Kidney (tissue), 14 donors: ENCODE measurements around the gene DFFA. TPM values are rescaled to one million over a fixed set of nuclear protein-coding genes. Genes with fewer than 3 reads are reported as not detected.
A peak's percentile ranks its signal among the peaks of the same experiment; 100 is the strongest.

ENCODE experiments used
- DNase-seq, 5 donors: peaks; one replicate each; pipeline ENCODE4 v3.0.0-alpha.2; 2013 to 2020
- FAIRE-seq: peaks from 2 replicates; lab custom pipeline; 2012; peaks lifted over from hg19 to GRCh38; lab: Jason Lieb, UNC
- H3K27ac ChIP-seq, 2 donors: one replicate each; pipeline ENCODE4 v1.7.0; 2013; ENCODE audit warnings: low read depth in 2 of 2, low read length in 2 of 2, inconsistent platforms in 1 of 2
- H3K27me3 ChIP-seq: one replicate; pipeline ENCODE4 v1.7.1; 2013; ENCODE audit warnings: low read length, inconsistent platforms; ENCODE audit not compliant: control insufficient read depth, insufficient read depth
- H3K36me3 ChIP-seq, 3 donors: one replicate each; pipeline versions ENCODE4 v1.7.0 to v1.7.1; 2013; ENCODE audit warnings: low read length in 3 of 3, control low read depth in 1 of 3, inconsistent platforms in 1 of 3; ENCODE audit not compliant: insufficient read depth in 3 of 3, control insufficient read depth in 2 of 3
- H3K4me1 ChIP-seq, 3 donors: one replicate each; pipeline versions ENCODE4 v1.7.0 to v1.7.1; 2013; ENCODE audit warnings: low read length in 3 of 3, inconsistent platforms in 1 of 3, low read depth in 1 of 3; ENCODE audit not compliant: control insufficient read depth in 2 of 3, insufficient read depth in 2 of 3
- H3K4me3 ChIP-seq, 3 donors: one replicate each; pipeline versions ENCODE4 v1.7.0 to v1.8.1; 2013; ENCODE audit warnings: low read length in 3 of 3, control low read depth in 1 of 3, inconsistent platforms in 1 of 3
- H3K9ac ChIP-seq, 3 donors: one replicate each; pipeline versions ENCODE4 v1.7.0 to v1.7.1; 2013; ENCODE audit warnings: low read length in 3 of 3, control low read depth in 1 of 3, inconsistent platforms in 1 of 3
- H3K9me3 ChIP-seq, 3 donors: one replicate each; pipeline versions ENCODE4 v1.7.0 to v1.7.1; 2013; ENCODE audit warnings: low read length in 3 of 3, control low read depth in 1 of 3, inconsistent platforms in 1 of 3; ENCODE audit not compliant: control insufficient read depth in 2 of 3, insufficient read depth in 1 of 3
- intact Hi-C: fragments of 100-400 bp; cut with DNase I; formaldehyde crosslinking; loops from one replicate; pipeline ENCODE4 v1.11.1; 2022
- polyA plus RNA-seq: library from polyadenylated mRNA; stranded (reverse); fragments of 350-450 nt; fragmentation: Illumina TruSeq; extraction: RNeasy Lipid Tissue Mini Kit (QIAGEN cat#74804); gene quantifications from one replicate; pipeline ENCODE4 v1.2.3, GENCODE V29; 2014; ENCODE audit warnings: low read depth, low replicate concordance; ENCODE audit not compliant: insufficient read depth
- total RNA-seq: library from RNA; stranded (reverse); fragmentation: NEBNext Ultra II Directional; extraction: Animal tissue kit (Norgen Biotek cat#: 25700); gene quantifications from one replicate; pipeline ENCODE4 v1.2.1, GENCODE V29; 2021
- TF ChIP-seq, protein P1 (sequence below): IDR thresholded peaks from 3 replicates; pipeline ENCODE4 v1.5.1; 2012; ENCODE audit warnings: mild to moderate bottlenecking, moderate library complexity, borderline replicate concordance; ENCODE audit not compliant: insufficient read depth; ENCODE audit errors: extremely low read depth
- donor health status: control.
- donor health status: control.
- donor health status: control.
- donor health status: control.
- donor health status: control.
- donor health status: DM: yes; HTN: yes; CAD: no.
- donor health status: Normal renal cell carcinoma (clear cell type).

DFFA gene
- total and polyA plus RNA-seq, 2 donors from 2014 or later: 27.2 to 33.4 TPM

DNA sequence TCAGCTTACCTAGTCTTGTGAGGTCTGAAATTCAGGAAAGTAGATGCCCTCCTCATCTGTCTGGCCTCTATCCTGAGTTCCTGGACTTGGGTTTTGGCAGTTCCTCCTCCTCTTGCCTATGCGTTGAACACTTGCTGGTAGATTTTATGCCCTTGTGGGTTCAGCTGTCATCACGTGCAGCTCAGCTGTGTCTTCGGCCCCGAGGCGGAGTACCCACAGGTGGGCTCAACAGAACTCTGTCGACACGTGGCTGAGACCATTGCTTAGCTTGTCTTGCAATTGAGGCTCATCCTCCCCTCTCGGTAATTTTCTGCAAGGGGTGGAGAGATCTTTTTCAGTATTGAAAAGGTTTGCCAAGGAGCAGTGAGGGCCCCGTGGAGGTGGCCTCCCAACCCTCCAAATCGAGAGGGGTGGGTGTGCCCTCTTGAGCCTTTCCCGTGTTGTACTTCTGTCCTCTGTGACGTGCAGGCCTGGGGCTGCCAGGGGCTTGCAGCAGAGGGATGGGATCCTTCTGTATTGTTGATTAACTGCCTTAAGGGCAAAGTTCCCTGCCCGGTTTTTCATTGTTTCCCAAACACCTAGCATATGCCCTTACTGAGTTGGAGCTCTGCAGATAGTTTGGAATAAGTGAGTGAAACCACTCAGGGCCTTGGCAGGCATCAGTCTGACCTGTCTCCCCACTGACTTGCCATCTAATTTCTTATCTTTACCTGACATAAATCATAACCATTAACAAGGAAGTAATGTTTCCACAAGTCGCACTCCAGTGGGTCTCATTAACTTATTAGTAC is 39.2 kb downstream of the DFFA start:
- Histone ChIP-seq H3K9me3 (no peaks in the 10 kb centered on the region), H3K4me3 (peak overlapping the region in 1 of 3 donors; percentile 35), H3K27ac (peak overlapping the region; percentile 2 to 69), H3K27me3 (no peaks in the 10 kb centered on the region), H3K9ac (no peak overlapping the region), H3K36me3 (no peaks in the 10 kb centered on the region), H3K4me1 (peaks cover 3 to 15% (median 9%) of the 10 kb centered on the region in 3 donors)
- FAIRE-seq (no peak), DNase-seq (peak; percentile 29 to 53 (median 48))
- intact Hi-C loops: no loop called here
- TF ChIP-seq, protein P1, sequence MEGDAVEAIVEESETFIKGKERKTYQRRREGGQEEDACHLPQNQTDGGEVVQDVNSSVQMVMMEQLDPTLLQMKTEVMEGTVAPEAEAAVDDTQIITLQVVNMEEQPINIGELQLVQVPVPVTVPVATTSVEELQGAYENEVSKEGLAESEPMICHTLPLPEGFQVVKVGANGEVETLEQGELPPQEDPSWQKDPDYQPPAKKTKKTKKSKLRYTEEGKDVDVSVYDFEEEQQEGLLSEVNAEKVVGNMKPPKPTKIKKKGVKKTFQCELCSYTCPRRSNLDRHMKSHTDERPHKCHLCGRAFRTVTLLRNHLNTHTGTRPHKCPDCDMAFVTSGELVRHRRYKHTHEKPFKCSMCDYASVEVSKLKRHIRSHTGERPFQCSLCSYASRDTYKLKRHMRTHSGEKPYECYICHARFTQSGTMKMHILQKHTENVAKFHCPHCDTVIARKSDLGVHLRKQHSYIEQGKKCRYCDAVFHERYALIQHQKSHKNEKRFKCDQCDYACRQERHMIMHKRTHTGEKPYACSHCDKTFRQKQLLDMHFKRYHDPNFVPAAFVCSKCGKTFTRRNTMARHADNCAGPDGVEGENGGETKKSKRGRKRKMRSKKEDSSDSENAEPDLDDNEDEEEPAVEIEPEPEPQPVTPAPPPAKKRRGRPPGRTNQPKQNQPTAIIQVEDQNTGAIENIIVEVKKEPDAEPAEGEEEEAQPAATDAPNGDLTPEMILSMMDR: no peak

DNA sequence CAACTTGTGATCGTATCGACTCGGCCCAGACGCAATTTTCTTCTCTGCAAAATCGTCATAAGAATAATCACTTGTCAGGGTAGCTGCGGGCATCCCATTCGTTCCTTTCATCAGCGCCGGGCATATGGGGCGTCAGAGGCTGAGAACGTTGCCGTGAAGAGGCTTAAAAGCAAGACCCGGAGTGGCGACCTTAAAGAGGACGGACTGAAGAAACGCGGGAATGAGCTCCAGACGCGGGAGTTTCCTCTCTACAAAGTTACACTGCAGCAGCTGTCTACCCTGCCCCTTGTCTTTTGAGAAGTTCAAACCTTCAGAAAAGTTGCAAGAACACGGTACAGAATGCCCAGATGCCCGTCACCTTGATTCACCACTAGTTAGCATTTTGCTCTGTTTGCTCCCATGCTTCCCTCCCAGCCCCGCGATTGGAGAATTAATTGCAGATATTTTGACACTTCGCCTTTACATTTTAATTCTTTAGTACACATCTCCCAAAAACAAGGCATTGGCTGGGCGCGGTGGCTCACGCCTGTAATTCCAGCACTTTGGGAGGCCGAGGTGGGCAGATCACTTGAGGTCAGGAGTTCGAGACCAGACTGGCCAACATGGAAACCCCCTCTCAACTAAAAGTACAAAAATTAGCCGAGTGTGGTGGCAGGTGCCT is 41.1 kb downstream of the DFFA start:
- H3K9me3 ChIP-seq: no peaks in the 10 kb centered on the region
- TF ChIP-seq, protein P1: no peak
- H3K4me3 ChIP-seq: peak overlapping the region; percentile 73 to 98 (median 93)
- intact Hi-C loops: no loop called here
- H3K9ac ChIP-seq: peak overlapping the region; percentile 27 to 91 (median 83)
- H3K27ac ChIP-seq: no peak overlapping the region
- FAIRE-seq (no peak), DNase-seq (peak in 3 of 5 donors; percentile 18 to 49 (median 21))
- H3K27me3 ChIP-seq: no peaks in the 10 kb centered on the region
- H3K36me3 ChIP-seq: no peaks in the 10 kb centered on the region
- peaks cover 3 to 15% (median 9%) of the 10 kb centered on the region in 3 donors for H3K4me1 ChIP-seq

DNA sequence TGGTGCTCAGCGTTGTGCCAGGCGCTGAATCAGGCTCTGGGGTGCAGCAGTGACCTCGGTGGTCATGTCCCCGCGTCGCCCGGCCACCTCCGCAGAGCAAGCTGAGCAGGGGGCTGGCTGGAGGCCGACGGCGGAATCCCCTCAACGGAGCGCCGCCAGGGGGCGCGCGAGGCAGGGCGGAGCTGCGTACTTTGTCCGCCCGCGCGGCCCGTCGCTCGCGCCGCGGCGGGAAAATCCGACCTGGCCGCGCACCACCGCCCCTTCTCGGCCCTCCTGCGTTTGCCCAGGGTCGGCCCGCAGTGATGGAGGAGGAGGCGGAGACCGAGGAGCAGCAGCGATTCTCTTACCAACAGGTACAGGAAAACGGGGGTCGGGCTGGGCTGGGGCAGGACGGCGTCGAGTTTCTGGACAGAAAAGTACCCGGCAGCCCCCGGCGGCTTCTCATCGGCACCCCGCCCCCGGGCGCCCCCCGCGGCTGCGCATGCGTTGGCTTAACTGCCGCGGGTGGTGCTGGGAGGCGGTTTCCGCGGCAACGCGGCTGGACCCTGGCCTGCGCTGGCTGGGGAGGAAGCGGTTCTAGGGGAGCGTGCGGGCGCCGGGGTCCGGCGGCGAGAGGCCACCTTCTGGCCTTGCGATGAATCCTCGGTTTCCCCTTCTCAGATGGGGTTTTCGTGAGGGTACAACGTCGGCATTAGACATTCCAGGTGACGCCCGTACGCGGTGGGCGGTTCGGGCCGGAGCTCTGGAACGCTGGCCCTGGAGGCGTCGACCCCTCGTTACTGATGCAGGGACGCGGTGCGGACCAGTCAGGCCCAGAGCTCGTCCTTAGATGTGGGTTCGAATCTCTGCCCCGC is 41.9 kb downstream of the DFFA start, which contains the start of gene CENPS:
Gene CENPS, plus strand, starts transcription at position 218 of the 854 bp plus-strand sequence. Its CDS starts 85 bp downstream, at position 303.
- Histone ChIP-seq H3K9ac (peak within 1 kb of the TSS; percentile 78 to 91 (median 83)), H3K27ac (peak within 1 kb of the TSS; percentile 8 to 63), H3K27me3 (no peaks in the 10 kb centered on the region), H3K36me3 (no peaks in the 10 kb centered on the region), H3K4me3 (peak within 1 kb of the TSS; percentile 74 to 98 (median 93)), H3K9me3 (no peaks in the 10 kb centered on the region), H3K4me1 (peaks cover 3 to 15% (median 9%) of the 10 kb centered on the region in 3 donors)
- TF ChIP-seq, protein P1: peak; percentile 91
- DNase-seq (peak; percentile 92 to 96 (median 96)), FAIRE-seq (no peak)
- intact Hi-C loops: no loop called here
